ENCODE results near the gene SLC5A3. TPM values are rescaled to one million over a fixed set of nuclear protein-coding genes. Genes with fewer than 3 reads are reported as not detected.

SLC5A3 gene
- total and polyA plus RNA-seq, 4 donors = 3.0 to 82.3 (median 14.2) TPM

DNA sequence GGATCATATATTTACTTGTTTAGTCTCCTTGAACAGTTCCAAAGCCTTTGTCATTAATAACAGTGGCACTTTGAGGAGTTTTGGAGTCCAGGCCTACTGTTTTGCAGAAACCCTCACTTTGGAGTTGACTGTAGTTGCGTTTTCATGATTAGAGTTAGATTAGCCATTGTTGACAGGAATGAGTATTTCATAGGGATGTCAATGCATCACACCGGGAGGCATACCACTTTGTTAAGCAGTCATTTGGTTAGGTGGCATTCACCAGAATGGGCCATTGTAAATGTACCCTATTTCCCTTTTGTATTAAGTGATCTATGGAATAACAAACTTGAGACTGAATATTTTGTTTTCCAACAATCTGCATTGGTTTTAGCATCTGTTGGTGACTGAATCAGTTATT lies 11.8 kb downstream of the SLC5A3 start:
- Histone ChIP-seq H3K9me3 (ENCODE audit: control insufficient read depth, low read length) (no peaks in the 10 kb centered on the region), H3K27ac (ENCODE audit: low read depth in 1 of 2, low read length in 2 of 2) (no peak overlapping the region), H3K4me1 (ENCODE audit: control insufficient read depth in 1 of 2, insufficient read depth in 2 of 2, low read length in 2 of 2) (peaks cover 12 to 21% of the 10 kb centered on the region in 2 donors), H3K36me3 (ENCODE audit: control insufficient read depth in 1 of 2, insufficient read depth in 2 of 2, low read length in 1 of 2) (peaks cover 2 to 4% of the 10 kb centered on the region in 2 donors), H3K27me3 (ENCODE audit: control insufficient read depth in 1 of 2, insufficient read depth in 2 of 2, low read length in 1 of 2) (no peaks in the 10 kb centered on the region), H3K4me3 (ENCODE audit: low read length in 2 of 2) (no peak overlapping the region)
- intact Hi-C loops (cut with DNase I) = loop anchor here in 1 of 2 donors (5.0 kb wide), 1 partner anchor 47 kb away; no protein-coding TSS in a partner anchor
- DNase-seq (no peak), ATAC-seq (ENCODE audit: low FRiP score) (no peak)
- WGBS, 2 donors = 84 to 94% methylated on average over 2 of the region's 2 CpGs

- H3K36me3 ChIP-seq (ENCODE audit: control insufficient read depth in 1 of 2, insufficient read depth in 2 of 2, low read length in 1 of 2) = peaks cover 2 to 4% of the 10 kb centered on the region in 2 donors
- DNase-seq (no peak), ATAC-seq (ENCODE audit: low FRiP score) (no peak)
- H3K27me3 ChIP-seq (ENCODE audit: control insufficient read depth in 1 of 2, insufficient read depth in 2 of 2, low read length in 1 of 2) = no peaks in the 10 kb centered on the region
- 53 to 59% methylated on average over 5 of the region's 5 CpGs for whole genome bisulfite sequencing, 2 donors
- peaks cover 13 to 22% of the 10 kb centered on the region in 2 donors for H3K4me1 ChIP-seq (ENCODE audit: control insufficient read depth in 1 of 2, insufficient read depth in 2 of 2, low read length in 2 of 2)
- no peak overlapping the region for H3K4me3 ChIP-seq (ENCODE audit: low read length in 2 of 2)
- H3K27ac ChIP-seq (ENCODE audit: low read depth in 1 of 2, low read length in 2 of 2) = peak overlapping the region in 1 of 2 donors; percentile 66
- intact Hi-C loops (cut with DNase I) = loop anchor here in 1 of 2 donors (5.0 kb wide), 1 partner anchor 45 kb away; no protein-coding TSS in a partner anchor
- H3K9me3 ChIP-seq (ENCODE audit: control insufficient read depth, low read length) = no peaks in the 10 kb centered on the region
Measured at GRCh38 chr21:34086887-34087306, 13.5 kb downstream of the SLC5A3 start.

- ATAC-seq (ENCODE audit: low FRiP score) = no peak
Measured at GRCh38 chr21:34088752-34089151, 15.4 kb downstream of the SLC5A3 start.

DNA sequence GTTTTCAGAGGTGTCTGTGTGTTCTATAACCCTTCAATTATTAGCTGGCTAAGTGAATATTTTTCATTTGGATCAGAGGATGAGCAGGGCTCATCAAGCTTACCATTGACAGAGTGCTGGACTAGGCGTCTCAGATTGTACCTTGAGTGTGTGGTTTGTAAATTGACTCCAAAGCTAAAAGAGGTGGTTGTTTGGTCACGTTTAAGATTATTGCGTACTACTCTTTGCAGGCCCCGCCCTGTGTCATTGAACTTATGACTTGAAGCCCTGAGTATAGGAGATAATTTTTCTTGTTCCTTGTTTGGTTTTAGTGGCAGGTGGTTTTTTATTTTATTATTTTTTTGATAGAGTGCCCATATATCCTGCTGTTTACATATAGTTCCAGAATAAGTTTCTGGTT lies 17.7 kb downstream of the SLC5A3 start:
- H3K36me3 ChIP-seq (ENCODE audit: control insufficient read depth in 1 of 2, insufficient read depth in 2 of 2, low read length in 1 of 2) = peaks cover 0 to 8% of the 10 kb centered on the region in 2 donors
- H3K27ac ChIP-seq (ENCODE audit: low read depth in 1 of 2, low read length in 2 of 2) = no peak overlapping the region
- H3K4me3 ChIP-seq (ENCODE audit: low read length in 2 of 2) = no peak overlapping the region
- WGBS, 2 donors = 70 to 87% methylated on average over 3 to 4 of the region's 4 CpGs
- ATAC-seq (ENCODE audit: low FRiP score) (no peak), DNase-seq (no peak)
- H3K9me3 ChIP-seq (ENCODE audit: control insufficient read depth, low read length) = no peaks in the 10 kb centered on the region
- intact Hi-C loops (cut with DNase I) = no loop called here
- peaks cover 10 to 11% of the 10 kb centered on the region in 2 donors for H3K4me1 ChIP-seq (ENCODE audit: control insufficient read depth in 1 of 2, insufficient read depth in 2 of 2, low read length in 2 of 2)
- no peaks in the 10 kb centered on the region for H3K27me3 ChIP-seq (ENCODE audit: control insufficient read depth in 1 of 2, insufficient read depth in 2 of 2, low read length in 1 of 2)

More at GRCh38 chr21:34088752-34089151, 15.4 kb downstream of the SLC5A3 start:
- DNase-seq = no peak
- intact Hi-C loops (cut with DNase I) = loop anchor here in 1 of 2 donors (5.0 kb wide), 1 partner anchor 44 kb away; no protein-coding TSS in a partner anchor
- no peak overlapping the region for H3K27ac ChIP-seq (ENCODE audit: low read depth in 1 of 2, low read length in 2 of 2)
- no peaks in the 10 kb centered on the region for H3K9me3 ChIP-seq (ENCODE audit: control insufficient read depth, low read length)
- H3K36me3 ChIP-seq (ENCODE audit: control insufficient read depth in 1 of 2, insufficient read depth in 2 of 2, low read length in 1 of 2) = peaks cover 0 to 2% of the 10 kb centered on the region in 2 donors
- 33 to 39% methylated on average over 3 of the region's 3 CpGs for WGBS, 2 donors
- peaks cover 10 to 11% of the 10 kb centered on the region in 2 donors for H3K4me1 ChIP-seq (ENCODE audit: control insufficient read depth in 1 of 2, insufficient read depth in 2 of 2, low read length in 2 of 2)
- H3K27me3 ChIP-seq (ENCODE audit: control insufficient read depth in 1 of 2, insufficient read depth in 2 of 2, low read length in 1 of 2) = no peaks in the 10 kb centered on the region
- no peak overlapping the region for H3K4me3 ChIP-seq (ENCODE audit: low read length in 2 of 2)

- peaks cover 8 to 12% of the 10 kb centered on the region in 2 donors for H3K4me1 ChIP-seq (ENCODE audit: control insufficient read depth in 1 of 2, insufficient read depth in 2 of 2, low read length in 2 of 2)
- intact Hi-C loops (cut with DNase I) = no loop called here
- 88 to 95% methylated on average over 2 of the region's 2 CpGs for WGBS, 2 donors
- no peaks in the 10 kb centered on the region for H3K27me3 ChIP-seq (ENCODE audit: control insufficient read depth in 1 of 2, insufficient read depth in 2 of 2, low read length in 1 of 2)
- H3K36me3 ChIP-seq (ENCODE audit: control insufficient read depth in 1 of 2, insufficient read depth in 2 of 2, low read length in 1 of 2) = peaks cover 0 to 14% of the 10 kb centered on the region in 2 donors
- DNase-seq = no peak
- H3K9me3 ChIP-seq (ENCODE audit: control insufficient read depth, low read length) = no peaks in the 10 kb centered on the region
- ATAC-seq (ENCODE audit: low FRiP score) = no peak
- no peak overlapping the region for H3K27ac ChIP-seq (ENCODE audit: low read depth in 1 of 2, low read length in 2 of 2)
- no peak overlapping the region for H3K4me3 ChIP-seq (ENCODE audit: low read length in 2 of 2)
Measured at GRCh38 chr21:34091607-34092006, 18.2 kb downstream of the SLC5A3 start.

DNA sequence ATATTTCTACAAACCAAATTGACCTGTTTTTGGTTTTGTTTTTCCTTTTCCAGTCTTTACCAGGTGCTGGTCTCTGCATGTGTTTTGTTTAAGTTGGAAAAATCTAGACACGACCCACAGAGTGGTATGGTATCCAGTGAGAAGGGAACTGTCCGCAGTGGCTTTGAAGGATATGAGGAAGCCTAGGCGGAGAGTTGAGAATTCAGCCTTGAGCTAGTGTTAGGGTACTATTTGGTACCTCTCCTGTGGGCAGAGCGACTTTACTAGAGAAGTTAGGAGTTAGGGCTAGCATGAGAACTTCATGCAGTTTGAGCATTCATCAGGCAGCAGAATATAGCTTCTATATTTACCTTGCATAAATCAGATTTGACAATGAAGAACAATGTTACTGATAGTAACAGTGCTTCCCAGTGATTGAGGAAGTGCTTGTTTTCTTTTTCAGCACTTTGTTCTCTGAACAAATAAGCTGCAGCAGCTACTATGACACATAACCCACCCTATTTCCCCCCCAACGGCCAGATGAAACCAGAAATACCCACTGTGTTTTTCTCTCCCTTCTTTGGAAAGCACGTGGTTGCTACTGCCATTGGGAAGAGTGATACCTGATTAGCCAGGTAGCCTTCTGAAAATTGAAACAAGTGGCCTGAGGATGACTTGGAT lies 19.0 kb downstream of the SLC5A3 start:
- DNase-seq (no peak), ATAC-seq (ENCODE audit: low FRiP score) (no peak)
- H3K4me3 ChIP-seq (ENCODE audit: low read length in 2 of 2) = no peak overlapping the region
- intact Hi-C loops (cut with DNase I) = no loop called here
- no peaks in the 10 kb centered on the region for H3K9me3 ChIP-seq (ENCODE audit: control insufficient read depth, low read length)
- peak overlapping the region in 1 of 2 donors; percentile 28 for H3K27ac ChIP-seq (ENCODE audit: low read depth in 1 of 2, low read length in 2 of 2)
- peaks cover 12 to 17% of the 10 kb centered on the region in 2 donors for H3K4me1 ChIP-seq (ENCODE audit: control insufficient read depth in 1 of 2, insufficient read depth in 2 of 2, low read length in 2 of 2)
- 35 to 40% methylated on average over 6 of the region's 6 CpGs for WGBS, 2 donors
- H3K36me3 ChIP-seq (ENCODE audit: control insufficient read depth in 1 of 2, insufficient read depth in 2 of 2, low read length in 1 of 2) = peaks cover 0 to 13% of the 10 kb centered on the region in 2 donors
- H3K27me3 ChIP-seq (ENCODE audit: control insufficient read depth in 1 of 2, insufficient read depth in 2 of 2, low read length in 1 of 2) = no peaks in the 10 kb centered on the region

- H3K27ac ChIP-seq (ENCODE audit: low read depth in 1 of 2, low read length in 2 of 2) = no peak overlapping the region
- peaks cover 0 to 13% of the 10 kb centered on the region in 2 donors for H3K36me3 ChIP-seq (ENCODE audit: control insufficient read depth in 1 of 2, insufficient read depth in 2 of 2, low read length in 1 of 2)
- 48 to 58% methylated on average over 3 of the region's 3 CpGs for WGBS, 2 donors
- peaks cover 12% of the 10 kb centered on the region in 2 donors for H3K4me1 ChIP-seq (ENCODE audit: control insufficient read depth in 1 of 2, insufficient read depth in 2 of 2, low read length in 2 of 2)
- intact Hi-C loops (cut with DNase I) = no loop called here
- ATAC-seq (ENCODE audit: low FRiP score) = no peak
- H3K4me3 ChIP-seq (ENCODE audit: low read length in 2 of 2) = no peak overlapping the region
- no peaks in the 10 kb centered on the region for H3K27me3 ChIP-seq (ENCODE audit: control insufficient read depth in 1 of 2, insufficient read depth in 2 of 2, low read length in 1 of 2)
- DNase-seq = no peak
- no peaks in the 10 kb centered on the region for H3K9me3 ChIP-seq (ENCODE audit: control insufficient read depth, low read length)
Measured at GRCh38 chr21:34093083-34093482, 19.7 kb downstream of the SLC5A3 start.

GRCh38 chr21:34094949-34095348 lies 21.6 kb downstream of the SLC5A3 start:
- no peaks in the 10 kb centered on the region for H3K9me3 ChIP-seq (ENCODE audit: control insufficient read depth, low read length)
- no peaks in the 10 kb centered on the region for H3K27me3 ChIP-seq (ENCODE audit: control insufficient read depth in 1 of 2, insufficient read depth in 2 of 2, low read length in 1 of 2)
- H3K36me3 ChIP-seq (ENCODE audit: control insufficient read depth in 1 of 2, insufficient read depth in 2 of 2, low read length in 1 of 2) = peaks cover 0 to 13% of the 10 kb centered on the region in 2 donors
- H3K4me1 ChIP-seq (ENCODE audit: control insufficient read depth in 1 of 2, insufficient read depth in 2 of 2, low read length in 2 of 2) = peaks cover 11 to 16% of the 10 kb centered on the region in 2 donors
- no peak for DNase-seq
- H3K4me3 ChIP-seq (ENCODE audit: low read length in 2 of 2) = no peak overlapping the region
- ATAC-seq (ENCODE audit: low FRiP score) = no peak
- WGBS, 2 donors = 70 to 71% methylated on average over 7 of the region's 7 CpGs
- H3K27ac ChIP-seq (ENCODE audit: low read depth in 1 of 2, low read length in 2 of 2) = no peak overlapping the region
- intact Hi-C loops (cut with DNase I) = no loop called here

DNA sequence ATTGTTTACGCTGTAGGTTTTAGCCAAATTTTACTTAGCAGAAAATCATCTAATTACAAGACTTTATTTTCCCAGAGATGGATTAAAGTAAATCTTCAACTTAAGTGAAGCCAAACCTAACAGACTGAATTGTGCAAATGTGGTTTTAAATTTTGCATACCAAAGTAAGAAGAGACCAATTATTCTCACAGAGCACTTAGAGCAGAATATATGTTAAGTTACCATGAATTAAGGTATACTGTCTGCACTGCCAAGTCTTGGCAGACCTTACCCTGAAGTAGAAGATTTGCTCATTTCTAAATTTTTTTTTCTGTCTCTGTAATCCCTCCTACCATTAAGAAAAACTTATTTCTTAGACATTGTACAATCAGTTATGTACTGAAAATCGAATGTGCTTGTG lies 24.1 kb downstream of the SLC5A3 start:
- no peak for ATAC-seq (ENCODE audit: low FRiP score)
- H3K9me3 ChIP-seq (ENCODE audit: control insufficient read depth, low read length) = no peaks in the 10 kb centered on the region
- H3K27me3 ChIP-seq (ENCODE audit: control insufficient read depth in 1 of 2, insufficient read depth in 2 of 2, low read length in 1 of 2) = no peaks in the 10 kb centered on the region
- H3K27ac ChIP-seq (ENCODE audit: low read depth in 1 of 2, low read length in 2 of 2) = no peak overlapping the region
- peaks cover 14 to 19% of the 10 kb centered on the region in 2 donors for H3K4me1 ChIP-seq (ENCODE audit: control insufficient read depth in 1 of 2, insufficient read depth in 2 of 2, low read length in 2 of 2)
- intact Hi-C loops (cut with DNase I) = no loop called here
- no peak for DNase-seq
- H3K4me3 ChIP-seq (ENCODE audit: low read length in 2 of 2) = no peak overlapping the region
- WGBS, 2 donors = 49% methylated on average over 2 of the region's 2 CpGs
- peaks cover 0 to 13% of the 10 kb centered on the region in 2 donors for H3K36me3 ChIP-seq (ENCODE audit: control insufficient read depth in 1 of 2, insufficient read depth in 2 of 2, low read length in 1 of 2)
